GM19328 (cell line): ENCODE data around the gene NAGLU.
A peak's percentile ranks its signal among the peaks of the same experiment; 100 is the strongest.
"Not testable (repeated sequence)": the region's sequence is repeated elsewhere in the genome, so short reads cannot be mapped to it uniquely, and the experiment has no call there.

Experiments used
- ATAC-seq: cut with Tn5 transposase; IDR thresholded peaks from one replicate; pipeline ENCODE4 v1.9.1; 2021; ENCODE audit warnings: mild to moderate bottlenecking, moderate library complexity; ENCODE audit not compliant: unreplicated experiment

NAGLU gene

GRCh38 chr17:42521036-42521435 lies 15.0 kb upstream of the NAGLU start:
- ATAC-seq, result no peak

GRCh38 chr17:42521666-42522262 lies 14.3 kb upstream of the NAGLU start:
- ATAC-seq, result no peak

- no peak for ATAC-seq
Observed at GRCh38 chr17:42522263-42522790, 13.7 kb upstream of the NAGLU start.

GRCh38 chr17:42522798-42523278 lies 13.2 kb upstream of the NAGLU start:
- ATAC-seq, result no peak

- no peak for ATAC-seq
Observed at GRCh38 chr17:42525221-42525620, 10.8 kb upstream of the NAGLU start.

GRCh38 chr17:42526031-42526444 lies 10.0 kb upstream of the NAGLU start:
- no peak for ATAC-seq

GRCh38 chr17:42527932-42528331 lies 8.1 kb upstream of the NAGLU start:
- no peak for ATAC-seq

- no peak for ATAC-seq
Observed at GRCh38 chr17:42529061-42529460, 7.0 kb upstream of the NAGLU start.

- no peak for ATAC-seq
Observed at GRCh38 chr17:42530952-42531454, 5.0 kb upstream of the NAGLU start.

- no peak for ATAC-seq
Observed at GRCh38 chr17:42531455-42532354, 4.3 kb upstream of the NAGLU start.

- no peak for ATAC-seq
Observed at GRCh38 chr17:42535155-42536047, 640 bp upstream of the NAGLU start.

GRCh38 chr17:42536372-42537155 lies 523 bp downstream of the NAGLU start:
- ATAC-seq, result peak; percentile 62

GRCh38 chr17:42537156-42537805 lies 1.2 kb downstream of the NAGLU start:
- no peak for ATAC-seq

GRCh38 chr17:42537826-42538451 lies 1.9 kb downstream of the NAGLU start:
- no peak for ATAC-seq

GRCh38 chr17:42538482-42538881 lies 2.4 kb downstream of the NAGLU start:
- ATAC-seq, result no peak

GRCh38 chr17:42540558-42540957 lies 4.5 kb downstream of the NAGLU start:
- ATAC-seq, result not testable (repeated sequence)

- ATAC-seq, result no peak
Observed at GRCh38 chr17:42541041-42541833, 5.2 kb downstream of the NAGLU start.
